Activated CD8-positive, alpha-beta T cell treated with anti-CD3 and anti-CD28 coated beads for 36 hours (primary cell): Measurements from ENCODE around the gene ALOX15B. TPM values are rescaled to one million over a fixed set of nuclear protein-coding genes. Genes with fewer than 3 reads are reported as not detected.

Experiments
- ATAC-seq: fragments of 200-7000 bp; cut with Tn5 transposase; one replicate; pipeline ENCODE4 v1.10.0; 2021; ENCODE audit warnings: mild to moderate bottlenecking, moderate library complexity
- CTCF ChIA-PET: fragments of 350-600 bp; sonication (Branson Sonifier 250); formaldehyde crosslinking; loops from one replicate; lab custom pipeline; 2021; ENCODE audit warnings: antibody characterized with exemption; lab: Charles Lee
- POLR2A ChIA-PET: fragments of 350-600 bp; sonication (Branson Sonifier 250); formaldehyde crosslinking; loops from one replicate; lab custom pipeline; 2021; ENCODE audit warnings: antibody characterized with exemption; lab: Charles Lee
- DNase-seq: peaks from one replicate; pipeline ENCODE4 v3.0.0-alpha.2; 2020
- H3K27ac Mint-ChIP-seq: one replicate; pipeline ENCODE4 v1.8.0; 2021; ENCODE audit warnings: mild to moderate bottlenecking, mixed read lengths
- H3K27me3 Mint-ChIP-seq: one replicate; pipeline ENCODE4 v1.8.0; 2021; ENCODE audit warnings: mixed read lengths
- H3K36me3 Mint-ChIP-seq: one replicate; pipeline ENCODE4 v1.8.0; 2021; ENCODE audit warnings: low read depth, mixed read lengths
- H3K4me1 Mint-ChIP-seq: one replicate; pipeline ENCODE4 v1.8.0; 2021; ENCODE audit warnings: low read depth, mixed read lengths
- H3K4me3 Mint-ChIP-seq: one replicate; pipeline ENCODE4 v1.8.0; 2021; ENCODE audit warnings: mild to moderate bottlenecking, moderate library complexity, mixed read lengths
- H3K9me3 Mint-ChIP-seq: one replicate; pipeline ENCODE4 v1.8.0; 2021; ENCODE audit warnings: mixed read lengths
- intact Hi-C: fragments of 100-400 bp; cut with micrococcal nuclease; formaldehyde crosslinking; loops from one replicate; pipeline ENCODE4 v1.10.0; 2022
- total RNA-seq, 2 experiments: library from RNA; stranded (reverse); gene quantifications; one replicate each; pipeline ENCODE4 v1.2.3, GENCODE V29; 2021
- TF ChIP-seq, protein P1 (sequence below): fragments of 200-600 bp; IDR thresholded peaks from one replicate; pipeline ENCODE4 v1.8.0; 2022; ENCODE audit warnings: antibody characterized with exemption, mild to moderate bottlenecking

ALOX15B gene
- total RNA-seq, 2 experiments from 2014 or later: 0.16 TPM; not detected in 1

DNA sequence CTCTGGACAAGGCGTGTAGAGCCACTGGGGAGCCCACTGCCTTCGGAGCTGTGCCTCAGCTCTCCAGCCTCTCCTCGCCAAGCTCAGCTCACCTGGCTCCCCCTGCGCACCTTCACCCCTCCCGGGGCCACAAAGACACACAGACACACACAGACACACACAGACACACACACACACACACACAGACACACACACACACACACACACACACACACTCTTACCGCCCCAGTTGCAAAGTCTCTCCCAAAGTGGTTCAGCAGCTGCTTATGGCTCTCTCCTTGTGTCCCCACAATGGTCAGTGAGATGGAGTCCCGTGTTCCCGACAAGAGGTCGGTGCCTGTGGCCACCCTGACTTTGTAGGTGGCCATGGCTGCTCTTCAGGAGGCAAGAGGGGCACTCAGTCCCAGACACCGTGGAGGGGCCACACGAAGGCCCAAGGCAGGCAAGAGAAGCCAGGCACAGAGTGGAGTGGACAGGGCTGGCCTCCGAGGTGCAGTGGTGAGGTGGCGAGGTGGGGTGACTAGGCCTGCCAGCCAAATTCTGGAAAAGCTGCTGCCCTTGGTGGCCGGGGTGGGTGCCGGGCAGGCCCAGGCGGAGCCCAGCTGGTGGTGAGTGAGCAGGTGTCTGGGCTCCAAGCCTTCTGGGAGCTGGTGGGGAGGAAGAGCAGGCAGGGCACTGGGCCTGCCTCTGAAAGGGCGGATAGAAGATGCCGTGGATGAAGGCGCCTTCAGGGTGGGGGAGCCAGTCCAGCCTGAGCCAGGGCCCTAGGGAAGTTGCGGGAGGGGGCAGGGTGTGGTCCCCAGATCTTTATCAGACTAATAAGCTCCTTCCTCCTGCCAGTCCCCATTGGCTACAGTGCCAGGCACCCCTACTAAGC, 48.5 kb downstream of the ALOX15B start, which contains the start of gene ALOX12B:
TSS of gene ALOX12B (minus strand) at position 642 of the 877 bp plus-strand sequence. CDS start at position 368, 274 bp downstream.
- Mint-ChIP-seq H3K4me3 (no peak within 1 kb of the TSS), H3K27ac (no peak within 1 kb of the TSS), H3K36me3 (no peaks in the 10 kb centered on the region), H3K27me3 (peaks cover 20% of the 10 kb centered on the region), H3K9me3 (no peaks in the 10 kb centered on the region), H3K4me1 (no peaks in the 10 kb centered on the region)
- intact Hi-C loops: no loop called here
- ChIA-PET CTCF (interaction anchor here (0.9 to 8.5 kb wide), 6 partner anchors 13 to 343 kb away, joined by 3 to 179 read pairs (median 4); no protein-coding TSS in a partner anchor), POLR2A (interaction anchor here (1.0 to 1.2 kb wide), 4 partner anchors 8 to 135 kb away, joined by 3 to 5 read pairs (median 4); no protein-coding TSS in a partner anchor)
- ATAC-seq (no peak), DNase-seq (no peak)
- TF ChIP-seq, protein P1, sequence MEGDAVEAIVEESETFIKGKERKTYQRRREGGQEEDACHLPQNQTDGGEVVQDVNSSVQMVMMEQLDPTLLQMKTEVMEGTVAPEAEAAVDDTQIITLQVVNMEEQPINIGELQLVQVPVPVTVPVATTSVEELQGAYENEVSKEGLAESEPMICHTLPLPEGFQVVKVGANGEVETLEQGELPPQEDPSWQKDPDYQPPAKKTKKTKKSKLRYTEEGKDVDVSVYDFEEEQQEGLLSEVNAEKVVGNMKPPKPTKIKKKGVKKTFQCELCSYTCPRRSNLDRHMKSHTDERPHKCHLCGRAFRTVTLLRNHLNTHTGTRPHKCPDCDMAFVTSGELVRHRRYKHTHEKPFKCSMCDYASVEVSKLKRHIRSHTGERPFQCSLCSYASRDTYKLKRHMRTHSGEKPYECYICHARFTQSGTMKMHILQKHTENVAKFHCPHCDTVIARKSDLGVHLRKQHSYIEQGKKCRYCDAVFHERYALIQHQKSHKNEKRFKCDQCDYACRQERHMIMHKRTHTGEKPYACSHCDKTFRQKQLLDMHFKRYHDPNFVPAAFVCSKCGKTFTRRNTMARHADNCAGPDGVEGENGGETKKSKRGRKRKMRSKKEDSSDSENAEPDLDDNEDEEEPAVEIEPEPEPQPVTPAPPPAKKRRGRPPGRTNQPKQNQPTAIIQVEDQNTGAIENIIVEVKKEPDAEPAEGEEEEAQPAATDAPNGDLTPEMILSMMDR: no peak

DNA sequence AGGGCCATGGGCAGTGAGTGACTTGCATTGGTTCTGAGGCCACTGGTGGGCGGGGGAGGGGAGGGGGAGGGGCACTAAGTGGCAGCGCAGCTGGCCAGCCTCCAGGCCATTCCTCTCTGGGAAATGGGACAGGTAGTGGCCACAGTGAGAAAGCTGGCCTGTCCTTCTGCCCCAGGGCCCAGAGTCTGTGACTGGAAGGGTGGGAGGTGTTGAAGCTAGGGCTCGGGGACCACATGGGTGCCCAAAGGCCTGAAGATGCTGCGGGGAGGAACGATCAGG, 49.0 kb downstream of the ALOX15B start:
- Mint-ChIP-seq H3K9me3 (no peaks in the 10 kb centered on the region), H3K27ac (no peak overlapping the region), H3K27me3 (peaks cover 24% of the 10 kb centered on the region), H3K4me3 (no peak overlapping the region), H3K36me3 (no peaks in the 10 kb centered on the region), H3K4me1 (no peaks in the 10 kb centered on the region)
- intact Hi-C loops: no loop called here
- no peak for ATAC-seq
- no peak for DNase-seq
- POLR2A ChIA-PET: interaction anchor here (1.1 kb wide), 2 partner anchors 9 to 24 kb away, joined by 3 to 4 read pairs; no protein-coding TSS in a partner anchor
- CTCF ChIA-PET: interaction anchor here (1.3 to 8.5 kb wide), 4 partner anchors 14 to 31 kb away, joined by 4 to 179 read pairs (median 6); no protein-coding TSS in a partner anchor
- TF ChIP-seq, protein P1: no peak

DNA sequence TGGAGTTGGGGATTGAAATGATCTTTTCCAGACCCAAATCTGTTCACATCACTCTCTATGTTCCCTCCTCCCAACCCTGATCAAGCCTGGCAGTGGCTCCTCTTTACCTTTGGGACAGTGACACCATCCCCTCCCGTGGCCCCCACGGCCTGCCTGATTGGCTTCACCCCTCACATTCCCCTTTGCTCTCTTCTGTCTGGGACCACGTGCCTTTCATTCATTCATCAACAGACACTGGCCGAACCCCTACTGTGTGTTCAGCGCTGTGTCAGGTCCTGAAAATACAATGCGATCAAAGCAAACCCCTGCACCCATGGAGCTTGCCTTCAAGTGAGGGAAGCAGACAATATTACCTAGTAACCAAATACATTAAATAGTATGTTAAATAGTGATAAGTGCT, 50.9 kb downstream of the ALOX15B start:
- Mint-ChIP-seq H3K36me3 (no peaks in the 10 kb centered on the region), H3K27ac (no peak overlapping the region), H3K9me3 (no peaks in the 10 kb centered on the region), H3K4me3 (no peak overlapping the region), H3K4me1 (peaks cover 5% of the 10 kb centered on the region), H3K27me3 (peaks cover 27% of the 10 kb centered on the region)
- ATAC-seq (no peak), DNase-seq (no peak)
- TF ChIP-seq, protein P1: no peak
- intact Hi-C loops: no loop called here
- ChIA-PET CTCF (interaction anchor here (1.0 to 8.5 kb wide), 5 partner anchors 11 to 30 kb away, joined by 3 to 179 read pairs (median 73); partner anchors contain the start of gene ALOXE3), POLR2A (interaction anchor here (1.1 to 1.2 kb wide), 2 partner anchors 21 to 29 kb away, joined by 3 read pairs; no protein-coding TSS in a partner anchor)

DNA sequence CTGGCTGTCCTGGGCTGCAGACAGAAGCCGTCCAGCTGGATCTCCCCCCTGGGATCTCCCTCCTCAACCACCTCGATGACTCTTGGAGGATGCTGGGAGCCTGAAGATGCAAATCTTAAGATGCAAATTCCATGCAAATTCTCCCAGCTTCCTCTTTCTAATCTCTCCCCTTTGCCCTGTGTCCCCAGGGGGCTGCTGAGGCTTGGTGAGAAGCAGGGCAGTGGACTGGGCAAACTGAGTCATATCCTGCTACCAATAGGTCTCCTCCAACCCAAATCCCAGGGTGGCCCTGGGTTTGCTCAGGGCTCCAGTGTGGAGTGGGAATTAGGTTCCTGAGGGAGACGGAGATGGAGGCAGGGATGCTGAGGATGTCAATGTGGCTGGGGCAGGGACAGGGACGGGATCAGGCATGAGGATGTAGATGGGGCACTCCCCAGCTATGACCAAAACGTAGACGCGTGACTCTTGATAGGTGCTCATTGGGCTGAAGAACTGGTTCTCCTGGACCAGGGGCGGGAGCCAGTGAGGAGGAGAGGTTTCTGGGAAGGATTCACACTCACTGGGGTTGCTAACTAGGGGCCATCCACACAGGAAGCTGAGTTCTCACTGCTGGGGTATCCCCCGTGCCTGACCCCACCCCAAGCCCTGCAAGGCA, 52.3 kb downstream of the ALOX15B start:
- Mint-ChIP-seq H3K27ac (no peak overlapping the region), H3K9me3 (no peaks in the 10 kb centered on the region), H3K36me3 (no peaks in the 10 kb centered on the region), H3K4me1 (peaks cover 5% of the 10 kb centered on the region), H3K27me3 (peaks cover 27% of the 10 kb centered on the region), H3K4me3 (no peak overlapping the region)
- TF ChIP-seq, protein P1: no peak
- ChIA-PET POLR2A (interaction anchor here (1.0 to 1.2 kb wide), 3 partner anchors 20 to 28 kb away, joined by 3 read pairs; partner anchors contain the start of gene ALOXE3), CTCF (interaction anchor here (0.7 to 8.5 kb wide), 7 partner anchors 8 to 50 kb away, joined by 3 to 179 read pairs (median 29); partner anchors contain the start of gene ALOXE3)
- ATAC-seq (no peak), DNase-seq (no peak)
- intact Hi-C loops: no loop called here
